Karpas-422 (cell line): ENCODE data around the gene EPHA1. TPM values are rescaled to one million over a fixed set of nuclear protein-coding genes. Genes with fewer than 3 reads are reported as not detected.

Source experiments
- DNase-seq: peaks from one replicate; pipeline ENCODE4 v3.0.0-alpha.2; 2015
- H2AFZ ChIP-seq: fragments of 200-600 bp; sonication (generic); 2 replicates; pipeline ENCODE4 v1.6.1; 2014; ENCODE audit warnings: antibody characterized with exemption, low read length, mixed read lengths
- H3K27ac ChIP-seq: fragments of 200-600 bp; sonication (generic); 2 replicates; pipeline ENCODE4 v1.5.1; 2014; ENCODE audit warnings: mild to moderate bottlenecking, low read length, moderate library complexity
- H3K27me3 ChIP-seq: fragments of 200-600 bp; sonication (generic); 2 replicates; pipeline ENCODE4 v1.6.1; 2014; ENCODE audit warnings: low read length, mixed read lengths
- H3K36me3 ChIP-seq: fragments of 200-600 bp; sonication (generic); 2 replicates; pipeline ENCODE4 v1.6.1; 2014; ENCODE audit warnings: low read length, mixed read lengths; ENCODE audit not compliant: insufficient read depth
- H3K4me1 ChIP-seq: fragments of 200-600 bp; sonication (generic); 2 replicates; pipeline ENCODE4 v1.6.1; 2014; ENCODE audit warnings: mild to moderate bottlenecking, low read length, mixed read lengths
- H3K4me2 ChIP-seq: fragments of 200-600 bp; sonication (generic); 2 replicates; pipeline ENCODE4 v1.6.1; 2014; ENCODE audit warnings: low read length, low read depth, mild to moderate bottlenecking; ENCODE audit not compliant: poor library complexity, severe bottlenecking
- H3K4me3 ChIP-seq: fragments of 200-600 bp; sonication (generic); 2 replicates; pipeline ENCODE4 v1.5.1; 2014; ENCODE audit warnings: mild to moderate bottlenecking, antibody characterized with exemption, low read length, mixed read lengths
- H3K79me2 ChIP-seq: fragments of 200-600 bp; sonication (generic); 2 replicates; pipeline ENCODE4 v1.6.1; 2014; ENCODE audit warnings: mild to moderate bottlenecking, low read length, mixed read lengths
- H3K9ac ChIP-seq: fragments of 200-600 bp; sonication (generic); 2 replicates; pipeline ENCODE4 v1.6.0; 2014; ENCODE audit warnings: low read length
- H3K9me2 ChIP-seq: fragments of 200-600 bp; sonication (generic), shearing (Covaris generic); replicated peaks from 2 replicates; pipeline ENCODE4 v1.6.0; 2014; ENCODE audit warnings: mild to moderate bottlenecking, low read length, moderate library complexity; ENCODE audit not compliant: insufficient read depth
- H3K9me3 ChIP-seq: fragments of 300-700, 200-600 bp; sonication (generic); 2 replicates; pipeline ENCODE4 v1.6.1; 2014; ENCODE audit warnings: low read length, mixed read lengths
- H4K20me1 ChIP-seq: fragments of 200-600 bp; sonication (generic); 2 replicates; pipeline ENCODE4 v1.6.1; 2014; ENCODE audit warnings: mild to moderate bottlenecking, antibody characterized with exemption, low read length, low read depth; ENCODE audit not compliant: insufficient read depth
- total RNA-seq: library from RNA; depleted of rRNA; stranded (reverse); fragments of >200 nt; shearing (Covaris generic); gene quantifications from 2 replicates; pipeline ENCODE4 v1.2.3, GENCODE V29; 2014; ENCODE audit warnings: low replicate concordance

EPHA1 gene
- total RNA-seq, 1 experiment from 2014 or later = not detected

GRCh38 chr7:143380646-143381426 lies 27.8 kb downstream of the EPHA1 start, which contains the start of gene ZYX:
Gene ZYX (plus strand): TSS chr7:143381345. CDS start chr7:143381572, 227 bp downstream.
- Histone ChIP-seq H3K79me2 (no peaks in the 10 kb centered on the region), H3K9me2 (no peaks in the 10 kb centered on the region), H2AFZ (peak within 1 kb of the TSS; percentile 82), H3K4me3 (peak within 1 kb of the TSS; percentile 83), H3K27me3 (no peaks in the 10 kb centered on the region), H4K20me1 (no peaks in the 10 kb centered on the region), H3K27ac (no peak within 1 kb of the TSS), H3K9ac (peak within 1 kb of the TSS; percentile 85), H3K4me2 (peak within 1 kb of the TSS; percentile 89), H3K36me3 (no peaks in the 10 kb centered on the region), H3K4me1 (peaks cover 9% of the 10 kb centered on the region), H3K9me3 (no peaks in the 10 kb centered on the region)
- peak; percentile 91 for DNase-seq

DNA sequence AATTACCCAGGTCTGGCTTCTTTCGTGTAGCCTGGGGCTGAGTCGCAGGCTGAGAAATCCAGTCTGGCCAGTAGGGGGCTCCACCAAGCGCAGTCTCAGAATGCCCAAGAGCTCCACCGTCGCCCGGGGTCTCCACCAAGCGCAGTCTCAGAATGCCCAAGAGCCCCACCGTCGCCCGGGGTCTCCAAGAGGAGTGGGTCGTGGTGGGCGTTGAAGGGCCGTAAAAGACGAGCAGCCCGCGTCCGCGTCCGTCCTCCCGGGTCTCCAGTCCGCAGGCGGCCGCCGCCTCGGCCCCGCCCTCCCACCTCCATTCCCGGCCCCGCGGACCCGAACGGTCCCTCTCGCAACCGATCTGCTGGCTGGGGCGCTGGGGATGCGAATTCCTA lies 28.4 kb downstream of the EPHA1 start:
- Histone ChIP-seq H3K4me1 (peaks cover 12% of the 10 kb centered on the region), H3K27me3 (no peaks in the 10 kb centered on the region), H2AFZ (peak overlapping the region; percentile 82), H3K4me3 (peak overlapping the region; percentile 83), H3K27ac (no peak overlapping the region), H4K20me1 (no peaks in the 10 kb centered on the region), H3K9me3 (no peaks in the 10 kb centered on the region), H3K9ac (peak overlapping the region; percentile 85), H3K4me2 (peak overlapping the region; percentile 89), H3K79me2 (no peaks in the 10 kb centered on the region), H3K9me2 (no peaks in the 10 kb centered on the region), H3K36me3 (no peaks in the 10 kb centered on the region)
- peak; percentile 94 for DNase-seq

GRCh38 chr7:143379611-143380259 lies 28.9 kb downstream of the EPHA1 start:
- Histone ChIP-seq H3K79me2 (no peaks in the 10 kb centered on the region), H3K4me1 (peaks cover 17% of the 10 kb centered on the region), H3K4me2 (peak overlapping the region; percentile 89), H3K4me3 (peak overlapping the region; percentile 83), H3K9me2 (no peaks in the 10 kb centered on the region), H3K9ac (peak overlapping the region; percentile 85), H3K36me3 (no peaks in the 10 kb centered on the region), H4K20me1 (no peaks in the 10 kb centered on the region), H3K9me3 (no peaks in the 10 kb centered on the region), H3K27me3 (no peaks in the 10 kb centered on the region), H2AFZ (no peak overlapping the region), H3K27ac (no peak overlapping the region)
- DNase-seq = no peak

GRCh38 chr7:143376396-143376795 lies 32.3 kb downstream of the EPHA1 start:
- Histone ChIP-seq H3K4me1 (peaks cover 20% of the 10 kb centered on the region), H3K4me2 (no peak overlapping the region), H2AFZ (no peak overlapping the region), H3K36me3 (no peaks in the 10 kb centered on the region), H3K9me2 (no peaks in the 10 kb centered on the region), H3K27me3 (no peaks in the 10 kb centered on the region), H3K79me2 (no peaks in the 10 kb centered on the region), H4K20me1 (no peaks in the 10 kb centered on the region), H3K27ac (no peak overlapping the region), H3K9me3 (no peaks in the 10 kb centered on the region), H3K4me3 (no peak overlapping the region), H3K9ac (no peak overlapping the region)
- DNase-seq = no peak

GRCh38 chr7:143375298-143376034 lies 33.2 kb downstream of the EPHA1 start:
- Histone ChIP-seq H3K36me3 (no peaks in the 10 kb centered on the region), H3K4me2 (no peak overlapping the region), H3K27ac (no peak overlapping the region), H4K20me1 (no peaks in the 10 kb centered on the region), H3K79me2 (no peaks in the 10 kb centered on the region), H3K27me3 (no peaks in the 10 kb centered on the region), H3K9me3 (no peaks in the 10 kb centered on the region), H2AFZ (peak overlapping the region; percentile 3; the same call in 1 of the 2 replicates), H3K4me1 (peaks cover 20% of the 10 kb centered on the region), H3K9ac (no peak overlapping the region), H3K4me3 (no peak overlapping the region), H3K9me2 (no peaks in the 10 kb centered on the region)
- DNase-seq = peak; percentile 47

- DNase-seq = peak; percentile 43
- Histone ChIP-seq H3K4me2 (no peak overlapping the region), H2AFZ (peak overlapping the region; percentile 3; the same call in 1 of the 2 replicates), H3K4me3 (no peak overlapping the region), H3K36me3 (no peaks in the 10 kb centered on the region), H3K9me3 (no peaks in the 10 kb centered on the region), H3K27me3 (no peaks in the 10 kb centered on the region), H3K79me2 (no peaks in the 10 kb centered on the region), H3K9me2 (no peaks in the 10 kb centered on the region), H3K9ac (no peak overlapping the region), H4K20me1 (no peaks in the 10 kb centered on the region), H3K4me1 (peaks cover 15% of the 10 kb centered on the region), H3K27ac (no peak overlapping the region)
Observed at GRCh38 chr7:143374561-143374960, 34.1 kb downstream of the EPHA1 start.

DNA sequence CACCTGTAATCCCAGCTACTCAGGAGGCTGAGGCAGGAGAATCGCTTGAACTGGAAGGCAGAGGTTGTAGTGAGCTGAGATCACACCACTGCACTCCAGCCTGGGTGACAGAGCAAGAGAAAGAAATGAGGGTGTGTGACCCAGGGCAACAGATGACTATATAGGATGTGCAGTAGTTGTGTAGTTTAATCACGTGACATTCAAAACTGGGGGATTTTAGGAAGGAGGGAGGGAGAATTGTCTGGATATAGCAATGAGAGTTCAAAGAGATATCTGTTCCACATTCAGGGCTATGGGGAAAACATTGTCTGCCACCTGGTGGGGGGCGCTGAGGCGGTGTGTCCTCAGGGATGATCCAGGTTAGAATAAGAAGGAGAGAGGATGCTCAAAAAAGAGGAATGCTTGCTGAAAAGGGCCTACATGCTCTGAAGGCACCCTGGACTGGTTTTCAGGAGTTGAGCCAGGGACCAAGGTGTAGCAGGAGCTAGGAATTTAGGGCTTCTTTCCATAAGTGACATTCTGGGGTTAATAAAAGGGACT lies 35.3 kb downstream of the EPHA1 start:
- Histone ChIP-seq H4K20me1 (no peaks in the 10 kb centered on the region), H3K9me2 (no peaks in the 10 kb centered on the region), H3K27ac (no peak overlapping the region), H3K9me3 (no peaks in the 10 kb centered on the region), H2AFZ (no peak overlapping the region), H3K79me2 (no peaks in the 10 kb centered on the region), H3K36me3 (no peaks in the 10 kb centered on the region), H3K27me3 (no peaks in the 10 kb centered on the region), H3K4me2 (no peak overlapping the region), H3K9ac (no peak overlapping the region), H3K4me3 (no peak overlapping the region), H3K4me1 (peaks cover 14% of the 10 kb centered on the region)
- no peak for DNase-seq

- H4K20me1 ChIP-seq = no peaks in the 10 kb centered on the region
- H3K79me2 ChIP-seq = no peaks in the 10 kb centered on the region
- no peaks in the 10 kb centered on the region for H3K27me3 ChIP-seq
- no peak overlapping the region for H3K4me2 ChIP-seq
- no peaks in the 10 kb centered on the region for H3K9me3 ChIP-seq
- no peak overlapping the region for H3K9ac ChIP-seq
- no peaks in the 10 kb centered on the region for H3K9me2 ChIP-seq
- DNase-seq = no peak
- no peak overlapping the region for H2AFZ ChIP-seq
- no peak overlapping the region for H3K27ac ChIP-seq
- H3K36me3 ChIP-seq = no peaks in the 10 kb centered on the region
- no peak overlapping the region for H3K4me3 ChIP-seq
- peaks cover 14% of the 10 kb centered on the region for H3K4me1 ChIP-seq
Observed at GRCh38 chr7:143372070-143372469, 36.6 kb downstream of the EPHA1 start.
